Endothelial cell of umbilical vein (primary cell): Measurements from ENCODE around the gene ATF1. TPM values are rescaled to one million over a fixed set of nuclear protein-coding genes. Genes with fewer than 3 reads are reported as not detected.
"Not testable (repeated sequence)": the region's sequence is repeated elsewhere in the genome, so short reads cannot be mapped to it uniquely, and the experiment has no call there.

Experiments
- BruUV-seq: library from RNA; stranded (reverse); fragments of 400-500 nt; replicated peaks from 2 replicates; lab custom pipeline; 2021; lab: Mats Ljungman, UMichigan
- CTCF ChIA-PET: fragments of 300-600, 350-600 bp; sonication (Branson Sonifier 250); formaldehyde crosslinking; loops from one replicate; lab custom pipeline; 2021; ENCODE audit warnings: antibody characterized with exemption, inconsistent platforms; lab: Charles Lee
- POLR2A ChIA-PET: fragments of 300-600, 350-600 bp; sonication (Branson Sonifier 250); formaldehyde crosslinking; loops from one replicate; lab custom pipeline; 2021; ENCODE audit warnings: antibody characterized with exemption, inconsistent platforms; lab: Charles Lee
- DNase-seq: peaks from one replicate; pipeline ENCODE4 v3.0.0-alpha.2; 2011; ENCODE audit warnings: low read depth, low spot score
- FAIRE-seq: peaks from 2 replicates; lab custom pipeline; 2011; peaks lifted over from hg19 to GRCh38; lab: Jason Lieb, UNC
- H2AFZ ChIP-seq: 2 replicates; pipeline ENCODE4 v1.6.0; 2012; ENCODE audit warnings: low read depth, low read length, control low read depth, inconsistent platforms
- H3K27ac ChIP-seq: 2 replicates; pipeline ENCODE4 v1.5.1; 2011; ENCODE audit warnings: low read depth, mild to moderate bottlenecking, control low read depth, low read length, moderate library complexity; ENCODE audit not compliant: insufficient read depth
- H3K27me3 ChIP-seq, 2 experiments: 2 replicates each; pipeline versions ENCODE4 v1.6.0 to v1.6.1; 2011; ENCODE audit warnings: low read length in 2 of 2, mixed read lengths in 1 of 2; ENCODE audit not compliant: control insufficient read depth in 2 of 2, insufficient read depth in 2 of 2
- H3K36me3 ChIP-seq, 2 experiments: 2 replicates in 1 of 2; 3 replicates in 1 of 2; pipeline ENCODE4 v1.5.1; 2011; ENCODE audit warnings: low read length in 2 of 2, mild to moderate bottlenecking in 1 of 2, moderate library complexity in 1 of 2; ENCODE audit not compliant: control insufficient read depth in 2 of 2, insufficient read depth in 2 of 2; ENCODE audit errors: extremely low read depth in 1 of 2
- H3K4me1 ChIP-seq: 3 replicates; pipeline ENCODE4 v1.5.1; 2011; ENCODE audit warnings: mild to moderate bottlenecking, low read length; ENCODE audit not compliant: control insufficient read depth, insufficient read depth; ENCODE audit errors: extremely low read depth
- H3K4me2 ChIP-seq: 2 replicates; pipeline ENCODE4 v1.6.1; 2011; ENCODE audit warnings: low read length, control low read depth, mixed read lengths; ENCODE audit not compliant: insufficient read depth
- H3K4me3 ChIP-seq, 3 experiments: fragments of 200-600 bp in 1 of 3; sonication (generic), shearing (Covaris generic) in 1 of 3; replicated peaks in 1 of 3; 2 replicates each; pipeline ENCODE4 v1.5.1; 2011 to 2016; ENCODE audit warnings: control low read depth in 3 of 3, low read length in 3 of 3, mild to moderate bottlenecking in 2 of 3, inconsistent platforms in 1 of 3, low read depth in 1 of 3, moderate library complexity in 1 of 3; ENCODE audit not compliant: insufficient read depth in 1 of 3
- H3K79me2 ChIP-seq: 2 replicates; pipeline ENCODE4 v1.6.0; 2012; ENCODE audit warnings: low read length, inconsistent platforms; ENCODE audit not compliant: control insufficient read depth, insufficient read depth
- H3K9ac ChIP-seq: replicated peaks from 2 replicates; pipeline ENCODE3; 2011; ENCODE audit warnings: low read length, control low read depth; ENCODE audit not compliant: insufficient read depth; ENCODE audit errors: extremely low read depth
- H3K9me1 ChIP-seq: replicated peaks from 3 replicates; pipeline ENCODE4 v1.6.0; 2011; ENCODE audit warnings: mild to moderate bottlenecking, low read length; ENCODE audit not compliant: control insufficient read depth, insufficient read depth; ENCODE audit errors: extremely low read depth
- H3K9me3 ChIP-seq: replicated peaks from 2 replicates; pipeline ENCODE4 v1.5.1; 2012; ENCODE audit warnings: low read length, inconsistent platforms; ENCODE audit not compliant: control insufficient read depth, insufficient read depth
- H4K20me1 ChIP-seq: replicated peaks from 2 replicates; pipeline ENCODE3; 2011; ENCODE audit warnings: mild to moderate bottlenecking, low read length; ENCODE audit not compliant: control insufficient read depth, insufficient read depth; ENCODE audit errors: extremely low read depth
- dilution Hi-C: fragments of 300-500 bp; cut with MboI; formaldehyde crosslinking; loops from one replicate; pipeline ENCODE4 v1.15.0; 2019; ENCODE audit warnings: low sequenced_read_pairs; ENCODE audit not compliant: extremely low pct_ligation_motif_present
- intact Hi-C: fragments of 100-400 bp; cut with micrococcal nuclease; formaldehyde crosslinking; loops from one replicate; pipeline ENCODE4 v1.10.0; 2022
- polyA plus RNA-seq, 4 experiments: library from polyadenylated mRNA; depleted of rRNA in 3 of 4; stranded (reverse) in 3 of 4; unstranded in 1 of 4; fragments of >200 nt; gene quantifications; 2 replicates each; pipeline versions ENCODE4 v1.2.1 to v1.2.3, GENCODE V29; 2011 to 2012; ENCODE audit warnings: missing spikeins in 1 of 4
- total RNA-seq: library from RNA; stranded (reverse); gene quantifications from 2 replicates; pipeline ENCODE4 v1.2.3, GENCODE V29; 2021

The ATF1 gene
- total and polyA plus RNA-seq, 2 donors (not counting 3 experiments of a cell fraction or from before 2014, with no cell fraction given), result 14.5 to 26.7 TPM

DNA sequence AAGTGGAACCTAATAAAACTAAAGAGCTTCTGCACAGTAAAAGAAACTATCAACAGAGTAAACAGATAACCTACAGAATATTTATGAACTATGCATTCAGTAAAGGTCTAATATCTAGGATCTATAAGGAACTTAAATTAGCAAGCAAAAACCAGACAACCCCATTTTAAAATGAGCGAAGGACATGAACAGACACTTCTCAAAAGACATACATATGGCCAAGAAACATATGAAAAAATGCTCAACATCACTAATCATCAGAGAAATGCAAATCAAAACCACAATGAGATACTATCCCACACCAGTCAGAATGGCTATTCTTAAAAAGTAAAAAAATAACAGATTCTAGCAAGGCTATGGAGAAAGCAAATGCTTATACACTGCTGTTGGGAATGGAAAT, 91.3 kb downstream of the ATF1 start:
- CTCF ChIA-PET, H3K4me2 ChIP-seq, H3K4me1 ChIP-seq, H3K9me3 ChIP-seq, DNase-seq, H3K4me3 ChIP-seq, FAIRE-seq, intact Hi-C loops, BruUV-seq, H3K9ac ChIP-seq, H3K36me3 ChIP-seq, H3K79me2 ChIP-seq, H3K9me1 ChIP-seq, H4K20me1 ChIP-seq, POLR2A ChIA-PET, dilution Hi-C loops, H3K27ac ChIP-seq, H2AFZ ChIP-seq: not testable (repeated sequence)
- peaks cover 12 to 17% of the 10 kb centered on the region in 2 experiments for H3K27me3 ChIP-seq

GRCh38 chr12:50855679-50856078, 91.8 kb downstream of the ATF1 start:
- H3K36me3 ChIP-seq, H3K79me2 ChIP-seq, FAIRE-seq, CTCF ChIA-PET, H3K9ac ChIP-seq, H4K20me1 ChIP-seq, dilution Hi-C loops, H3K4me2 ChIP-seq, H3K9me1 ChIP-seq, H3K4me3 ChIP-seq, POLR2A ChIA-PET, intact Hi-C loops, BruUV-seq, H3K9me3 ChIP-seq, H3K4me1 ChIP-seq, H2AFZ ChIP-seq, DNase-seq, H3K27ac ChIP-seq: not testable (repeated sequence)
- H3K27me3 ChIP-seq, result peaks cover 11 to 15% of the 10 kb centered on the region in 2 experiments
